ENCODE results near the gene RFTN1.

DNA sequence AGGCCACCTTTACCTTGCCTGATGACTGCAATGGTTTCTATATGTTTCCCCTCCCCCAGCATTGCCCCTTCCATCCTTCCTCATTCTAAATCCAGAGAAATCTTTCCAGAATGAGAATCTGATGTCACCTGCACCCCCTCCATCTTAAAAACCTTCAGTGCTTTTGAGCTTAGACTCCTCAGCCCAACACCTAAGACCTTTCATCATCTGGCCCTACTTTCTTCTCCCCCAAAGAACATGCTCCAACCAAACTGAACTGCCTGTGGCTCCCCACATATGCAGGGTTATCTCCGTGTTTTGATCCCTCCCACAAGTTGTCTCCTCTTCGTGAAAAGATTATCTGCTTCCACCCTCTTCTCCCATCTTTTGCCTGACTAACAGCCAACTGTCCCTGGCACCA, 27.3 kb downstream of the RFTN1 start:
- TF ChIP-seq TARDBP (IDR thresholded peaks at IDR 0.05), result no peak
- TF ChIP-seq CTBP1 (IDR thresholded peaks at IDR 0.05; ENCODE audit: borderline replicate concordance), result no peak
- TF ChIP-seq BHLHE40 (IDR thresholded peaks at IDR 0.05; ENCODE audit: borderline replicate concordance), result no peak
- TF ChIP-seq ZNF384 (IDR thresholded peaks at IDR 0.05), result no peak
- TF ChIP-seq LEF1 (IDR thresholded peaks at IDR 0.05; ENCODE audit: borderline replicate concordance), result no peak
- TF ChIP-seq L3MBTL2 (conservative IDR thresholded peaks at IDR 0.05), result no peak
- TF ChIP-seq, protein P1, sequence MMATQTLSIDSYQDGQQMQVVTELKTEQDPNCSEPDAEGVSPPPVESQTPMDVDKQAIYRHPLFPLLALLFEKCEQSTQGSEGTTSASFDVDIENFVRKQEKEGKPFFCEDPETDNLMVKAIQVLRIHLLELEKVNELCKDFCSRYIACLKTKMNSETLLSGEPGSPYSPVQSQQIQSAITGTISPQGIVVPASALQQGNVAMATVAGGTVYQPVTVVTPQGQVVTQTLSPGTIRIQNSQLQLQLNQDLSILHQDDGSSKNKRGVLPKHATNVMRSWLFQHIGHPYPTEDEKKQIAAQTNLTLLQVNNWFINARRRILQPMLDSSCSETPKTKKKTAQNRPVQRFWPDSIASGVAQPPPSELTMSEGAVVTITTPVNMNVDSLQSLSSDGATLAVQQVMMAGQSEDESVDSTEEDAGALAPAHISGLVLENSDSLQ (IDR thresholded peaks at IDR 0.05), result no peak
- TF ChIP-seq ELF4 (IDR thresholded peaks at IDR 0.05), result no peak
- TF ChIP-seq FOXK2 (IDR thresholded peaks at IDR 0.05), result no peak
- TF ChIP-seq ARNT (IDR thresholded peaks at IDR 0.05), result no peak

Data from HEK293T (cell line).